HepG2 (cell line): ENCODE data around the gene CARD19. TPM values are rescaled to one million over a fixed set of nuclear protein-coding genes. Genes with fewer than 3 reads are reported as not detected.

ENCODE experiments used
- ARID4A ChIP-seq: sonication (generic); formaldehyde crosslinking; IDR thresholded peaks from 2 replicates; pipeline ENCODE4 v1.5.0; 2020; ENCODE audit warnings: mild to moderate bottlenecking, missing genetic modification reagents, borderline replicate concordance
- IKZF5 ChIP-seq: IDR thresholded peaks from 2 replicates; pipeline ENCODE4 v1.6.1; 2018; ENCODE audit warnings: missing genetic modification reagents, mild to moderate bottlenecking, missing compliant biosample characterization
- MAFG ChIP-seq: sonication (generic); formaldehyde crosslinking; IDR thresholded peaks from 2 replicates; pipeline ENCODE4 v1.5.1; 2020; ENCODE audit warnings: mild to moderate bottlenecking, missing genetic modification reagents
- NPAS2 ChIP-seq: sonication (generic); formaldehyde crosslinking; IDR thresholded peaks from 2 replicates; pipeline ENCODE4 v1.8.0; 2022; ENCODE audit warnings: mild to moderate bottlenecking, missing genetic modification reagents, borderline replicate concordance
- RELA ChIP-seq: sonication (generic); formaldehyde crosslinking; IDR thresholded peaks from 2 replicates; pipeline ENCODE4 v1.4.0; 2020; ENCODE audit warnings: missing genetic modification reagents
- ZNF407 ChIP-seq: sonication (generic); formaldehyde crosslinking; IDR thresholded peaks from one replicate; pipeline ENCODE4 v1.5.1; 2020; ENCODE audit warnings: mild to moderate bottlenecking, missing genetic modification reagents; ENCODE audit errors: not compliant biosample characterization
- ZNF879 ChIP-seq: sonication (generic); formaldehyde crosslinking; IDR thresholded peaks from 2 replicates; pipeline ENCODE4 v1.8.1; 2023; ENCODE audit warnings: missing genetic modification reagents
- polyA plus RNA-seq, 8 experiments: library from polyadenylated mRNA; depleted of rRNA in 3 of 8; stranded (reverse) in 7 of 8; unstranded in 1 of 8; fragments of >200 nt; fragmentation: Illumina TruSeq in 4 of 8; extraction: Trizol in 4 of 8; gene quantifications; 2 replicates each; pipeline versions ENCODE4 v1.2.1 to v1.2.3, GENCODE V29; 2011 to 2016; ENCODE audit warnings: low read depth in 4 of 8, missing spikeins in 1 of 8, mixed read lengths in 1 of 8; ENCODE audit not compliant: insufficient read depth in 1 of 8
- total RNA-seq, 5 experiments: library from RNA; depleted of rRNA; stranded (reverse); fragments of >200 nt; fragmentation: Illumina TruSeq; extraction: Trizol; gene quantifications; 2 replicates each; pipeline ENCODE4 v1.2.3, GENCODE V29; 2016; ENCODE audit warnings: low read depth in 1 of 5

CARD19 gene
- total and polyA plus RNA-seq, 2 of the 13 experiments (the other 11 are each of a cell fraction or from before 2014, with no cell fraction given), result 18.4 to 47.2 TPM

GRCh38 chr9:93132946-93133680 is 37.1 kb downstream of the CARD19 start (continued):
- TF ChIP-seq MAFG, result no peak
- TF ChIP-seq ZNF407 (CRISPR knock-in tag), result no peak
- TF ChIP-seq NPAS2 (CRISPR knock-in tag), result no peak
- TF ChIP-seq ZNF879, result no peak; the same call in 1 of the 2 replicates
- TF ChIP-seq RELA (CRISPR knock-in tag), result no peak
- no peak for TF ChIP-seq IKZF5
- TF ChIP-seq ARID4A, result peak; percentile 75; the same call in 1 of the 2 replicates
